HCT116 (cell line): ENCODE results near the gene CYP4F8. TPM values are rescaled to one million over a fixed set of nuclear protein-coding genes. Genes with fewer than 3 reads are reported as not detected.

ENCODE experiments used
- ATAC-seq: fragments of 200-7000 bp; cut with Tn5 transposase; 2 replicates; pipeline ENCODE4 v1.9.1; 2020; ENCODE audit warnings: mild to moderate bottlenecking, moderate library complexity
- BruUV-seq: library from RNA; stranded (reverse); fragments of 400-500 nt; replicated peaks from 2 replicates; lab custom pipeline; 2021; lab: Mats Ljungman, UMichigan
- CTCF ChIA-PET: fragments of 300-600 bp; sonication (Branson Sonifier 250); formaldehyde crosslinking; loops from one replicate; lab custom pipeline; 2021; ENCODE audit warnings: antibody characterized with exemption; lab: Charles Lee
- POLR2A ChIA-PET: fragments of 300-600, 350-600 bp; sonication (Branson Sonifier 250); formaldehyde crosslinking; loops from one replicate; lab custom pipeline; 2021; ENCODE audit warnings: antibody characterized with exemption; lab: Charles Lee
- RAD21 ChIA-PET, 2 experiments: fragments of 300-600 bp; sonication (Branson Sonifier 250); formaldehyde crosslinking; loops; one replicate each; lab custom pipeline; 2023; ENCODE audit warnings: low total read pairs in 2 of 2; ENCODE audit not compliant: uncharacterized antibody in 2 of 2, unreplicated experiment in 2 of 2, low non-redundant PET in 1 of 2; lab: Charles Lee
- DNase-seq: peaks from one replicate; pipeline ENCODE4 v3.0.0-alpha.2; 2010; ENCODE audit warnings: low read depth, low spot score
- H2AFZ ChIP-seq: fragments of 200-600 bp; shearing (Covaris generic), sonication (generic); 2 replicates; pipeline ENCODE4 v1.6.1; 2017; ENCODE audit warnings: low read depth, mixed run types, mixed read lengths, antibody characterized with exemption, low read length; ENCODE audit not compliant: poor library complexity, severe bottlenecking
- H3K27ac ChIP-seq: 2 replicates; pipeline ENCODE4 v1.5.1; 2012; ENCODE audit warnings: low read depth, low read length
- H3K27me3 ChIP-seq: fragments of 200-600 bp; sonication (generic); 2 replicates; pipeline ENCODE4 v1.6.1; 2016; ENCODE audit warnings: mixed run types, low read length, mixed read lengths; ENCODE audit not compliant: insufficient read depth
- H3K36me3 ChIP-seq, 2 experiments: fragments of 200-500 bp in 1 of 2; fragments of 200-600 bp in 1 of 2; sonication (Bioruptor generic) in 1 of 2; sonication (generic) in 1 of 2; 2 replicates each; pipeline versions ENCODE4 v1.5.1 to v1.6.1; 2014 to 2016; ENCODE audit warnings: low read length in 2 of 2, inconsistent platforms in 1 of 2, mixed read lengths in 1 of 2, mixed run types in 1 of 2; ENCODE audit not compliant: insufficient read depth in 2 of 2, control insufficient read depth in 1 of 2
- H3K4me1 ChIP-seq, 2 experiments: fragments of 200-600 bp in 1 of 2; sonication (generic) in 1 of 2; 2 replicates each; pipeline versions ENCODE4 v1.5.1 to v1.6.1; 2012 to 2017; ENCODE audit warnings: low read length in 2 of 2, inconsistent platforms in 1 of 2, mild to moderate bottlenecking in 1 of 2, mixed read lengths in 1 of 2, mixed run types in 1 of 2, moderate library complexity in 1 of 2; ENCODE audit not compliant: insufficient read depth in 2 of 2, control insufficient read depth in 1 of 2
- H3K4me2 ChIP-seq: fragments of 200-600 bp; sonication (generic); 2 replicates; pipeline ENCODE4 v1.6.1; 2017; ENCODE audit warnings: mixed run types, low read length, mixed read lengths
- H3K4me3 ChIP-seq, 2 experiments: fragments of 200-600 bp in 1 of 2; sonication (generic) in 1 of 2; replicated peaks in 1 of 2; 2 replicates each; pipeline ENCODE4 v1.5.1; 2011 to 2016; ENCODE audit warnings: low read length in 2 of 2, control low read depth in 1 of 2, low read depth in 1 of 2, mild to moderate bottlenecking in 1 of 2, mixed read lengths in 1 of 2, mixed run types in 1 of 2
- H3K79me2 ChIP-seq: fragments of 200-600 bp; sonication (generic); 2 replicates; pipeline ENCODE4 v1.6.1; 2017; ENCODE audit warnings: mild to moderate bottlenecking, mixed run types, low read length, moderate library complexity, mixed read lengths; ENCODE audit not compliant: insufficient read depth
- H3K9ac ChIP-seq: fragments of 200-600 bp; sonication (generic); 2 replicates; pipeline ENCODE4 v1.6.1; 2016; ENCODE audit warnings: low read length, mixed read lengths
- H3K9me2 ChIP-seq: fragments of 200-600 bp; sonication (generic), shearing (Covaris generic); 2 replicates; pipeline ENCODE4 v1.6.1; 2017; ENCODE audit warnings: mixed run types, mild to moderate bottlenecking, moderate library complexity; ENCODE audit not compliant: insufficient read depth
- H3K9me3 ChIP-seq, 2 experiments: fragments of 200-500 bp in 1 of 2; fragments of 200-600 bp in 1 of 2; sonication (Bioruptor generic) in 1 of 2; sonication (generic) in 1 of 2; 2 replicates each; pipeline ENCODE4 v1.6.1; 2014 to 2017; ENCODE audit warnings: low read length in 2 of 2, mixed read lengths in 2 of 2, inconsistent platforms in 1 of 2, low read depth in 1 of 2, mild to moderate bottlenecking in 1 of 2, mixed run types in 1 of 2, moderate library complexity in 1 of 2; ENCODE audit not compliant: control insufficient read depth in 1 of 2, insufficient read depth in 1 of 2
- H4K20me1 ChIP-seq: fragments of 200-600 bp; sonication (generic), shearing (Covaris generic); 2 replicates; pipeline ENCODE4 v1.6.1; 2017; ENCODE audit warnings: mixed run types, mild to moderate bottlenecking, moderate library complexity; ENCODE audit not compliant: insufficient read depth
- ATF3 ChIP-seq: IDR thresholded peaks from 2 replicates; pipeline ENCODE4 v1.6.1; 2012
- REST ChIP-seq: IDR thresholded peaks from 2 replicates; pipeline ENCODE4 v1.6.1; 2012; ENCODE audit warnings: low read depth
- SP1 ChIP-seq: IDR thresholded peaks from 2 replicates; pipeline ENCODE4 v1.6.1; 2012; ENCODE audit warnings: low read depth
- ZBTB33 ChIP-seq: IDR thresholded peaks from 2 replicates; pipeline ENCODE4 v1.6.1; 2011; ENCODE audit warnings: mild to moderate bottlenecking, low read length, moderate library complexity; ENCODE audit not compliant: insufficient replicate concordance; ENCODE audit errors: extremely low read depth
- intact Hi-C: fragments of 100-400 bp; cut with micrococcal nuclease; formaldehyde crosslinking; loops from 2 replicates; pipeline ENCODE4 v1.10.0; 2022
- total RNA-seq: library from RNA; stranded (reverse); gene quantifications from one replicate; pipeline ENCODE4 v1.2.1, GENCODE V29; 2021; ENCODE audit not compliant: unreplicated experiment

Gene CYP4F8
- total RNA-seq, 1 experiment from 2014 or later: not detected

GRCh38 chr19:15666883-15667282 lies 51.9 kb downstream of the CYP4F8 start:
- POLR2A ChIA-PET: no interaction called here
- Histone ChIP-seq H3K4me2 (no peak overlapping the region), H3K9ac (no peak overlapping the region), H3K4me3 (no peak overlapping the region), H3K27me3 (peaks cover 20% of the 10 kb centered on the region; the same call in 1 of the 2 replicates), H3K36me3 (no peaks in the 10 kb centered on the region), H3K9me2 (no peaks in the 10 kb centered on the region), H3K27ac (no peak overlapping the region), H3K4me1 (peaks cover 3 to 5% of the 10 kb centered on the region in 2 experiments; a peak in 3 of 4 replicates), H2AFZ (no peak overlapping the region), H4K20me1 (no peaks in the 10 kb centered on the region), H3K79me2 (no peaks in the 10 kb centered on the region), H3K9me3 (no peaks in the 10 kb centered on the region)
- ATAC-seq (no peak), DNase-seq (no peak)
- CTCF ChIA-PET: no interaction called here
- intact Hi-C loops: no loop called here
- no TSS peak for BruUV-seq
- TF ChIP-seq REST (no peak), ATF3 (no peak), SP1 (no peak), ZBTB33 (no peak)
- RAD21 ChIA-PET: no interaction called here
